Adrenal gland (tissue), 12 donors: ENCODE results near the gene FCSK. TPM values are rescaled to one million over a fixed set of nuclear protein-coding genes. Genes with fewer than 3 reads are reported as not detected.

Source experiments
- DNase-seq, 7 donors: peaks; one replicate each; pipeline ENCODE4 v3.0.0-alpha.2; 2019 to 2020
- H3K27ac ChIP-seq, 5 donors: fragments of 200-600 bp; sonication (generic) in 4 of 5; 1 replicate in 3 of 5; 2 replicates in 2 of 5; pipeline versions ENCODE4 v1.5.1 to v1.8.0; 2016 to 2020; ENCODE audit warnings: mild to moderate bottlenecking in 1 of 5
- H3K27me3 ChIP-seq: fragments of 200-600 bp; 2 replicates; pipeline ENCODE4 v1.8.0; 2021
- H3K36me3 ChIP-seq, 2 donors: fragments of 200-600 bp; replicated peaks in 1 of 2; 1 replicate in 1 of 2; 2 replicates in 1 of 2; pipeline versions ENCODE4 v1.5.1 to v1.8.0; 2018 to 2022
- H3K4me1 ChIP-seq, 2 donors: fragments of 200-600 bp; replicated peaks in 1 of 2; 1 replicate in 1 of 2; 2 replicates in 1 of 2; pipeline versions ENCODE4 v1.5.1 to v1.8.0; 2018 to 2021
- H3K4me3 ChIP-seq, 4 donors: fragments of 200-600 bp; sonication (generic) in 3 of 4; one replicate each; pipeline ENCODE4 v1.5.1; 2016 to 2018
- H3K9me3 ChIP-seq, 3 donors: fragments of 200-600 bp; sonication (generic) in 1 of 3; replicated peaks in 1 of 3; 1 replicate in 2 of 3; 2 replicates in 1 of 3; pipeline versions ENCODE4 v1.5.1 to v1.8.0; 2016 to 2021
- POLR2A ChIP-seq, 2 donors: fragments of 450-650 bp; IDR thresholded peaks; one replicate each; pipeline ENCODE4 v1.6.1; 2017; ENCODE audit warnings: antibody characterized with exemption in 2 of 2, mild to moderate bottlenecking in 2 of 2, moderate library complexity in 1 of 2
- WGBS, 4 donors: extraction: QIAGEN DNeasy Blood & Tissue Kit in 2 of 4; methylation state at CpG; one replicate each; pipeline versions ENCODE4 v1.1.5 to v1.1.7; 2013 to 2017; 5-methylcytosine and 5-hydroxymethylcytosine counted together
- intact Hi-C, 2 donors: fragments of 100-400 bp; cut with DNase I; formaldehyde crosslinking; loops; one replicate each; pipeline versions ENCODE4 v1.14.1 to v1.15.0; 2022 to 2023
- polyA plus RNA-seq, 3 donors: library from polyadenylated mRNA; stranded (reverse); fragments of 200-250 nt in 2 of 3; fragments of 350-450 nt in 1 of 3; fragmentation: Illumina TruSeq in 1 of 3; extraction: RNeasy Lipid Tissue Mini Kit (QIAGEN cat#74804) in 1 of 3; gene quantifications; one replicate each; pipeline ENCODE4 v1.2.3, GENCODE V29; 2013 to 2014
- total RNA-seq, 9 donors: library from RNA; depleted of rRNA in 4 of 9; stranded (reverse); fragments of >200 nt in 4 of 9; fragments of 120-200 nt in 1 of 9; fragmentation: NEBNext Ultra II Directional in 1 of 9; extraction: Animal tissue kit (Norgen Biotek cat#: 25700) in 1 of 9; gene quantifications; one replicate each; pipeline versions ENCODE4 v1.1.0 to v1.2.4, GENCODE V29; 2013 to 2023
- TF ChIP-seq, protein P1 (sequence below), 6 experiments: fragments of 450-650 bp in 4 of 6; fragments of 200-600 bp in 2 of 6; sonication (generic) in 1 of 6; IDR thresholded peaks; 1 replicate in 5 of 6; 2 replicates in 1 of 6; pipeline versions ENCODE4 v1.5.1 to v1.8.0; 2016 to 2021; ENCODE audit warnings: antibody characterized with exemption in 6 of 6, mild to moderate bottlenecking in 2 of 6, moderate library complexity in 1 of 6
- donor health status: healthy with polysubstance abuse.
- donor health status: Bipolar disorder and iron deficiency.
- donor health status: DM: yes; HTN: yes; CAD: no.
- donor health status: DM: no; HTN: no; CAD: no.
- donor health status: DM: no; HTN: no; CAD: no.
- donor health status: DM: yes; HTN: yes; CAD: no.

Gene FCSK
- total and polyA plus RNA-seq, 12 donors: 5.2 to 34.8 (median 23.0) TPM

DNA sequence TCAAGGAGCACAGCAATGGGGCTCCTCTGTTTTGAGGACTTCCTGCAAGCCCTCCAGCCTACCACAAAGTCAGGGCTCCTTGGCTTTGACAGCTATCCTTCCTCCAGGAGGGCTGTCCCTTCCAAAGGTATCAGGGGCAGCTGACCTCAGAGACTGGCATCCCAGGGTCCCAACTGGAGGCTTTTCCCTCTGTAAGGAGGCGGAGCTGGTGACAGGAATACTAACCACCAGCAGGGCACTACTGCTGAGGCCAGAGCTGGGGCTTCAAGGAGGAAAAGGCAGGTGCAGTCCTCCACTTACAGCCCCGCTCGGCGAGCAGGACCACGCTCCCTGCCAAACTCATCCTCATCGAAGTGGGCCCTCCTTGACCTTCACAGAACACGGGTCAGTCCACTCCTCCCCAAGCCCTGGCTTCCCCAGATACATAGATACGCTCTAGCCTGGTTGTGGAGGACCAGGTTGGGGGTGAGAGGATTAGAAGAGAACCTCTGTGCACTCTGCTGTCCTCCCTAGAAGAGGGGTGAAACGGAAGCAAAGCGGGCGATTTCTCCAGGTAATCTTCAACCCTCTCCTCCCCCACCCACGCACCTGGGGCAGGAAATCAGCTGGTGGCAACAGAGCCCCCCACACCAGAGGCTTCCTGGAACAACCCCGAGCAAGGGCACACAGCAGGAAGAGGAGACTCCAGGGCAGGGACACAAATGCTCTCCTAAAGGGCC lies 36.0 kb upstream of the FCSK start:
- Histone ChIP-seq H3K4me3 (no peak overlapping the region), H3K9me3 (no peaks in the 10 kb centered on the region), H3K4me1 (peaks cover 4 to 28% of the 10 kb centered on the region in 2 donors), H3K27me3 (no peaks in the 10 kb centered on the region), H3K27ac (no peak overlapping the region), H3K36me3 (no peaks in the 10 kb centered on the region)
- TF ChIP-seq, protein P1, sequence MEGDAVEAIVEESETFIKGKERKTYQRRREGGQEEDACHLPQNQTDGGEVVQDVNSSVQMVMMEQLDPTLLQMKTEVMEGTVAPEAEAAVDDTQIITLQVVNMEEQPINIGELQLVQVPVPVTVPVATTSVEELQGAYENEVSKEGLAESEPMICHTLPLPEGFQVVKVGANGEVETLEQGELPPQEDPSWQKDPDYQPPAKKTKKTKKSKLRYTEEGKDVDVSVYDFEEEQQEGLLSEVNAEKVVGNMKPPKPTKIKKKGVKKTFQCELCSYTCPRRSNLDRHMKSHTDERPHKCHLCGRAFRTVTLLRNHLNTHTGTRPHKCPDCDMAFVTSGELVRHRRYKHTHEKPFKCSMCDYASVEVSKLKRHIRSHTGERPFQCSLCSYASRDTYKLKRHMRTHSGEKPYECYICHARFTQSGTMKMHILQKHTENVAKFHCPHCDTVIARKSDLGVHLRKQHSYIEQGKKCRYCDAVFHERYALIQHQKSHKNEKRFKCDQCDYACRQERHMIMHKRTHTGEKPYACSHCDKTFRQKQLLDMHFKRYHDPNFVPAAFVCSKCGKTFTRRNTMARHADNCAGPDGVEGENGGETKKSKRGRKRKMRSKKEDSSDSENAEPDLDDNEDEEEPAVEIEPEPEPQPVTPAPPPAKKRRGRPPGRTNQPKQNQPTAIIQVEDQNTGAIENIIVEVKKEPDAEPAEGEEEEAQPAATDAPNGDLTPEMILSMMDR (IDR thresholded peaks at IDR 0.05): no peak
- TF ChIP-seq POLR2A (IDR thresholded peaks at IDR 0.05): no peak
- DNase-seq: no peak
- intact Hi-C loops: no loop called here
- WGBS, 4 donors: 68 to 87% (median 84%) methylated on average over 8 to 13 of the region's 13 CpGs

GRCh38 chr16:70418993-70419318 lies 35.4 kb upstream of the FCSK start:
- WGBS, 4 donors: 68 to 84% (median 83%) methylated on average over 2 to 5 of the region's 5 CpGs
- Histone ChIP-seq H3K36me3 (no peaks in the 10 kb centered on the region), H3K27me3 (no peaks in the 10 kb centered on the region), H3K9me3 (no peaks in the 10 kb centered on the region), H3K4me3 (no peak overlapping the region), H3K4me1 (peaks cover 7 to 34% of the 10 kb centered on the region in 2 donors), H3K27ac (no peak overlapping the region)
- intact Hi-C loops: no loop called here
- DNase-seq: no peak
- no peak for TF ChIP-seq POLR2A (IDR thresholded peaks at IDR 0.05)
- TF ChIP-seq, protein P1 (IDR thresholded peaks at IDR 0.05): no peak

DNA sequence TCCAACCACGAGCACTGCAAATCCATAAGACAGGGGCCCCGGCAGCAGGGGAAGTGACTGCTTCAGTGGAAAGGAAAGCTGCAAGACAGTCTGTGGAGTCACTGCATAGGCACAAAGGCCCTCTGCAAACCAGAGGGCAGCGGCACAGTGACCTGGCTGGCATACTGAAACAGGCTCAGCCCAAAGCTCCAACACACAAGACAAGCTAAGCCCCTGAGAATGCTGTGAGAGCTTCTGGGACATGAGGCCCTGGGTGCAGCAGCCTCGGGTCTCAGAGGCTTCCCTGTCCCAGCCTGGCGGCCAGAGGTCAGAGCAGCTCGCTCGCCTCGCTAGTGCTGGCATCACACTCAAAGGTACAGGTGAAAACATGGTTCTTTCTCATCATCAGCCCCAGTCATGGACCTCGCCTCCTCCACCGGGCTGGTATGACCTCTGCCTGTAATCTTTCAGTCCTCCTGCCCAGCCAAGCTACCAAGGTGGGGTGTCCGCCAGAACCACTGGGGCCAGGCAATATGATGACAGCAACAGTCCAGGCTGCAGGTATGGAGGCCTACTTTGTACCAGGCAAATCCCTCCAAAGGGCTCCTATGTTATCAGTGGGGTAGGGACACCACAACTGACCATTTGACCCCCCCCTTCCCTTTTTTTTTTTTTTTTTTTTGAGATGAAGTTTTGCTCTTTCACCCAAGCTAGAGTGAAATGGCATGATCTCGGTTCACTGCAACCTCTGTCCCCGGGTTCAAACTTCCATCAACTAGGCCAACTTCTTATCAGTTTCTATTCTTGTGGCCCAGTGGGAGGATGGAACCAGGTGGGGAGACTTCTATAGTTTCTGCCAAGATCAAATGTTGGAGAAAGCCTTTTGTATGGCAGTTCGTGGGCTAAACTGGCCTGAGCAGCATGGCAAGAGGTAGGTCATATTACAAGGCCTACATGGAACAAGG lies 34.7 kb upstream of the FCSK start:
- H3K4me1 ChIP-seq: peaks cover 7 to 34% of the 10 kb centered on the region in 2 donors
- WGBS, 4 donors: 81 to 88% (median 84%) methylated on average over 14 of the region's 14 CpGs
- no peaks in the 10 kb centered on the region for H3K36me3 ChIP-seq
- intact Hi-C loops: no loop called here
- no peak overlapping the region for H3K4me3 ChIP-seq
- H3K9me3 ChIP-seq: no peaks in the 10 kb centered on the region
- TF ChIP-seq, protein P1 (IDR thresholded peaks at IDR 0.05): no peak
- no peak for TF ChIP-seq POLR2A (IDR thresholded peaks at IDR 0.05)
- no peaks in the 10 kb centered on the region for H3K27me3 ChIP-seq
- no peak overlapping the region for H3K27ac ChIP-seq
- DNase-seq: no peak

DNA sequence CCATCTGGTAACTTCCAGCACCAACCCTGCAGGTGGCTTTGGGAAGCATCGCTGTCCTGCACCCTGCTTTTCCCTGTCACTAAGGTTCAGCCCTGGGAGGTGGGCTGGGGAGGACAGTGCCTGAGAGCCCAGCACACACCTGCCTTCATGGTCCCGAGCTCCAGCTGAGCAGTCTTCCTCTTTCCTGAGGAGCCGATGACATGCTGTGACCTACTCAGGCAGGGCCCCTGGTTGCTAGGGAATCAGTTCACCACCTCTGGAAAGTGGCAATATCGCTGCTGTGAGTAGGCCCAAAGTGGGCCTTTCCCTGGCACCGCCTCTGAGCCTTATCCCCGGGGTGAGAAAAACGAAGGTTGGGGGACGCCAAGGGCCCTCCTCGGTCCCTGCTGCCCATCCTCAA lies 33.4 kb upstream of the FCSK start:
- Histone ChIP-seq H3K4me1 (peaks cover 7 to 34% of the 10 kb centered on the region in 2 donors), H3K27ac (no peak overlapping the region), H3K27me3 (no peaks in the 10 kb centered on the region), H3K4me3 (no peak overlapping the region), H3K36me3 (no peaks in the 10 kb centered on the region), H3K9me3 (no peaks in the 10 kb centered on the region)
- TF ChIP-seq, protein P1 (IDR thresholded peaks at IDR 0.05): no peak
- 84 to 94% (median 88%) methylated on average over 6 to 9 of the region's 9 CpGs for WGBS, 4 donors
- no peak for DNase-seq
- intact Hi-C loops: no loop called here
